Sigmoid colon (tissue), 4 donors: ENCODE data around the gene MTURN.

Experiments used
- EP300 ChIP-seq, 4 donors: sonication (generic); formaldehyde crosslinking; IDR thresholded peaks; one replicate each; pipeline ENCODE4 v1.6.1; 2017; ENCODE audit warnings: antibody characterized with exemption in 4 of 4
- POLR2A ChIP-seq, 2 donors: fragments of 450-650 bp; IDR thresholded peaks; one replicate each; pipeline ENCODE4 v1.6.1; 2016; ENCODE audit warnings: antibody characterized with exemption in 2 of 2, mild to moderate bottlenecking in 2 of 2, moderate library complexity in 2 of 2
- TF ChIP-seq, protein P1 (sequence below), 4 experiments: fragments of 450-650 bp in 3 of 4; fragments of 200-600 bp in 1 of 4; IDR thresholded peaks; one replicate each; pipeline ENCODE4 v1.5.1; 2016 to 2019; ENCODE audit warnings: antibody characterized with exemption in 4 of 4, mild to moderate bottlenecking in 3 of 4, moderate library complexity in 2 of 4

DNA sequence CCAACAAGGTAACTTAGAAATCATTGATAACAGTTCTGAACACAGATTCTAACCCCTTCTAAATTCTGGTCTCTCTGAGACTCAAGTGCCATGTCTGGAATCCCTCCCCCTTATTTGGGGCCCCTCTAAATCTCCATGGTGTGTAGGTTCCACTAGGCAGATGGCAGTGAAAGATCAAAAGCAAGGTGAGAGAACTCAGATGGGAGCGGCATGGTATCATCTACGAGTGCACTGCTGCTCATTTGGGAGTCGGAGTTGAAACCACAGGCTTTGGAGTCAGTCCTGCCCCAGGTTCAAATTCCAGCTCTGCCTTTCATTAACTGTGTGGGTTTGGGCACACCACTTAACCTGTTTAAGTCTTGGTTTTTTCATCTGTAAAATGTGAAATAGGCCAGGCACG is 72.6 kb downstream of the MTURN start:
- TF ChIP-seq, protein P1, sequence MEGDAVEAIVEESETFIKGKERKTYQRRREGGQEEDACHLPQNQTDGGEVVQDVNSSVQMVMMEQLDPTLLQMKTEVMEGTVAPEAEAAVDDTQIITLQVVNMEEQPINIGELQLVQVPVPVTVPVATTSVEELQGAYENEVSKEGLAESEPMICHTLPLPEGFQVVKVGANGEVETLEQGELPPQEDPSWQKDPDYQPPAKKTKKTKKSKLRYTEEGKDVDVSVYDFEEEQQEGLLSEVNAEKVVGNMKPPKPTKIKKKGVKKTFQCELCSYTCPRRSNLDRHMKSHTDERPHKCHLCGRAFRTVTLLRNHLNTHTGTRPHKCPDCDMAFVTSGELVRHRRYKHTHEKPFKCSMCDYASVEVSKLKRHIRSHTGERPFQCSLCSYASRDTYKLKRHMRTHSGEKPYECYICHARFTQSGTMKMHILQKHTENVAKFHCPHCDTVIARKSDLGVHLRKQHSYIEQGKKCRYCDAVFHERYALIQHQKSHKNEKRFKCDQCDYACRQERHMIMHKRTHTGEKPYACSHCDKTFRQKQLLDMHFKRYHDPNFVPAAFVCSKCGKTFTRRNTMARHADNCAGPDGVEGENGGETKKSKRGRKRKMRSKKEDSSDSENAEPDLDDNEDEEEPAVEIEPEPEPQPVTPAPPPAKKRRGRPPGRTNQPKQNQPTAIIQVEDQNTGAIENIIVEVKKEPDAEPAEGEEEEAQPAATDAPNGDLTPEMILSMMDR (IDR thresholded peaks at IDR 0.05), result no peak
- TF ChIP-seq POLR2A (IDR thresholded peaks at IDR 0.05), result no peak
- no peak for TF ChIP-seq EP300 (IDR thresholded peaks at IDR 0.05)
